Measurements from ENCODE around the gene CYP3A7.

DNA sequence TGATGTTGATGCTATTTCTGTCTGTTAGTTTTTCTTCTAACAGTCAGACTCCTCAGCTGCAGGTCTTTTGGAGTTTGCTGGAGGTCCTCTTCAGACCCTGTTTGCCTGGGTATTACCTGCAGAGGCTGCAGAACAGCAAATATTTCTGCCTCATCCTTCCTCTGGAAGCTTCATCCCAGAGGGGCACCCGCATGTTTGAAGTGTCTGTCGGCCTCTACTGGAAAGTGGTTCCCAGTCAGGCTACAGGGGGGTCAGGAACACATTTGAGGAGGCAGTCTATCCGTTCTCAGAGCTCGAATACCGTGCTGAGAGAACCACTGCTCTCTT, 41.9 kb downstream of the CYP3A7 start:
- TF ChIP-seq POLR2A (IDR thresholded peaks at IDR 0.05), result no peak
- no peak for TF ChIP-seq CTCF (IDR thresholded peaks at IDR 0.05)
